ENCODE data around the gene PODXL2. TPM values are rescaled to one million over a fixed set of nuclear protein-coding genes. Genes with fewer than 3 reads are reported as not detected.

The PODXL2 gene
- total and polyA plus RNA-seq, 4 experiments from 2014 or later = 3.3 to 8.0 (median 5.5) TPM

GRCh38 chr3:127718245-127718915, 89.4 kb downstream of the PODXL2 start:
- Histone ChIP-seq H3K27me3 (ENCODE audit: insufficient read depth, low read length) (no peaks in the 10 kb centered on the region), H3K9me3 (ENCODE audit: control insufficient read depth in 1 of 2, low read length in 2 of 2) (no peaks in the 10 kb centered on the region), H3K36me3 (ENCODE audit: insufficient read depth, low read length) (no peaks in the 10 kb centered on the region), H3K4me1 (ENCODE audit: insufficient read depth, low read length) (no peaks in the 10 kb centered on the region), H3K4me3 (ENCODE audit: low read length in 2 of 2) (no peak overlapping the region), H3K27ac (ENCODE audit: low read depth, low read length) (no peak overlapping the region)
- H3K9me3 Mint-ChIP-seq = no peaks in the 10 kb centered on the region
- no peak for DNase-seq
- ChIA-PET CTCF (ENCODE audit: partially characterized antibody) (no interaction called here), POLR2A (ENCODE audit: partially characterized antibody) (no interaction called here)
- H3K4me3 Mint-ChIP-seq = no peak overlapping the region
- peaks cover 2 to 14% of the 10 kb centered on the region in 2 donors for H3K27me3 Mint-ChIP-seq
- H3K27ac Mint-ChIP-seq = no peak overlapping the region
- no peaks in the 10 kb centered on the region for H3K4me1 Mint-ChIP-seq
- H3K36me3 Mint-ChIP-seq = no peaks in the 10 kb centered on the region
- intact Hi-C loops (cut with micrococcal nuclease) = no loop called here

GRCh38 chr3:127718916-127719290, 89.9 kb downstream of the PODXL2 start:
- no peaks in the 10 kb centered on the region for H3K36me3 Mint-ChIP-seq
- ChIA-PET POLR2A (ENCODE audit: partially characterized antibody) (no interaction called here), CTCF (ENCODE audit: partially characterized antibody) (no interaction called here)
- Histone ChIP-seq H3K36me3 (ENCODE audit: insufficient read depth, low read length) (no peaks in the 10 kb centered on the region), H3K27ac (ENCODE audit: low read depth, low read length) (no peak overlapping the region), H3K4me1 (ENCODE audit: insufficient read depth, low read length) (no peaks in the 10 kb centered on the region), H3K27me3 (ENCODE audit: insufficient read depth, low read length) (no peaks in the 10 kb centered on the region), H3K4me3 (ENCODE audit: low read length in 2 of 2) (no peak overlapping the region), H3K9me3 (ENCODE audit: control insufficient read depth in 1 of 2, low read length in 2 of 2) (no peaks in the 10 kb centered on the region)
- peaks cover 0 to 3% (median 0%) of the 10 kb centered on the region in 8 donors for H3K9me3 Mint-ChIP-seq
- H3K27ac Mint-ChIP-seq = no peak overlapping the region
- H3K27me3 Mint-ChIP-seq = peaks cover 4 to 13% of the 10 kb centered on the region in 2 donors
- no peaks in the 10 kb centered on the region for H3K4me1 Mint-ChIP-seq
- intact Hi-C loops (cut with micrococcal nuclease) = no loop called here
- H3K4me3 Mint-ChIP-seq = no peak overlapping the region
- no peak for DNase-seq

- no peak for DNase-seq
- ChIA-PET POLR2A (ENCODE audit: partially characterized antibody) (no interaction called here), CTCF (ENCODE audit: partially characterized antibody) (no interaction called here)
- H3K27ac ChIP-seq (ENCODE audit: low read depth, low read length) = no peak overlapping the region
- no peak overlapping the region for H3K4me3 ChIP-seq (ENCODE audit: low read length in 2 of 2)
- H3K4me3 Mint-ChIP-seq = no peak overlapping the region
- peaks cover 4 to 17% of the 10 kb centered on the region in 2 donors for H3K27me3 Mint-ChIP-seq
- no peaks in the 10 kb centered on the region for H3K36me3 Mint-ChIP-seq
- H3K9me3 Mint-ChIP-seq = peaks cover 0 to 6% (median 0%) of the 10 kb centered on the region in 8 donors
- H3K9me3 ChIP-seq (ENCODE audit: control insufficient read depth in 1 of 2, low read length in 2 of 2) = no peaks in the 10 kb centered on the region
- no peaks in the 10 kb centered on the region for H3K4me1 ChIP-seq (ENCODE audit: insufficient read depth, low read length)
- intact Hi-C loops (cut with micrococcal nuclease) = no loop called here
- H3K36me3 ChIP-seq (ENCODE audit: insufficient read depth, low read length) = no peaks in the 10 kb centered on the region
- no peak overlapping the region for H3K27ac Mint-ChIP-seq
- H3K27me3 ChIP-seq (ENCODE audit: insufficient read depth, low read length) = no peaks in the 10 kb centered on the region
- H3K4me1 Mint-ChIP-seq = no peaks in the 10 kb centered on the region
Measured at GRCh38 chr3:127719369-127719768, 90.4 kb downstream of the PODXL2 start.

GRCh38 chr3:127720161-127720823, 91.3 kb downstream of the PODXL2 start:
- Mint-ChIP-seq H3K36me3 (no peaks in the 10 kb centered on the region), H3K4me1 (no peaks in the 10 kb centered on the region)

GRCh38 chr3:127720985-127721935, 92.3 kb downstream of the PODXL2 start:
- ChIA-PET POLR2A (ENCODE audit: partially characterized antibody) (no interaction called here), CTCF (ENCODE audit: partially characterized antibody) (no interaction called here)
- no peak overlapping the region for H3K4me3 Mint-ChIP-seq
- no peak overlapping the region for H3K27ac ChIP-seq (ENCODE audit: low read depth, low read length)
- H3K36me3 Mint-ChIP-seq = no peaks in the 10 kb centered on the region
- H3K4me1 Mint-ChIP-seq = no peaks in the 10 kb centered on the region
- peaks cover 12 to 20% of the 10 kb centered on the region in 2 donors for H3K27me3 Mint-ChIP-seq
- peaks cover 0 to 6% (median 0%) of the 10 kb centered on the region in 8 donors for H3K9me3 Mint-ChIP-seq
- no peaks in the 10 kb centered on the region for H3K4me1 ChIP-seq (ENCODE audit: insufficient read depth, low read length)
- no peak overlapping the region for H3K27ac Mint-ChIP-seq
- H3K4me3 ChIP-seq (ENCODE audit: low read length in 2 of 2) = no peak overlapping the region
- no peaks in the 10 kb centered on the region for H3K36me3 ChIP-seq (ENCODE audit: insufficient read depth, low read length)
- H3K9me3 ChIP-seq (ENCODE audit: control insufficient read depth in 1 of 2, low read length in 2 of 2) = no peaks in the 10 kb centered on the region
- DNase-seq = no peak
- intact Hi-C loops (cut with micrococcal nuclease) = no loop called here
- no peaks in the 10 kb centered on the region for H3K27me3 ChIP-seq (ENCODE audit: insufficient read depth, low read length)

More at GRCh38 chr3:127720161-127720823, 91.3 kb downstream of the PODXL2 start:
- Mint-ChIP-seq H3K4me3 (no peak overlapping the region), H3K9me3 (peaks cover 0 to 6% (median 0%) of the 10 kb centered on the region in 8 donors), H3K27ac (no peak overlapping the region), H3K27me3 (peaks cover 11 to 20% of the 10 kb centered on the region in 2 donors)
- Histone ChIP-seq H3K9me3 (ENCODE audit: control insufficient read depth in 1 of 2, low read length in 2 of 2) (no peaks in the 10 kb centered on the region), H3K4me1 (ENCODE audit: insufficient read depth, low read length) (no peaks in the 10 kb centered on the region), H3K4me3 (ENCODE audit: low read length in 2 of 2) (no peak overlapping the region), H3K36me3 (ENCODE audit: insufficient read depth, low read length) (no peaks in the 10 kb centered on the region), H3K27ac (ENCODE audit: low read depth, low read length) (no peak overlapping the region), H3K27me3 (ENCODE audit: insufficient read depth, low read length) (no peaks in the 10 kb centered on the region)
- ChIA-PET CTCF (ENCODE audit: partially characterized antibody) (no interaction called here), POLR2A (ENCODE audit: partially characterized antibody) (no interaction called here)
- intact Hi-C loops (cut with micrococcal nuclease) = no loop called here
- DNase-seq = no peak

GRCh38 chr3:127722091-127722784, 93.3 kb downstream of the PODXL2 start:
- peaks cover 0 to 6% (median 0%) of the 10 kb centered on the region in 8 donors for H3K9me3 Mint-ChIP-seq
- ChIA-PET POLR2A (ENCODE audit: partially characterized antibody) (no interaction called here), CTCF (ENCODE audit: partially characterized antibody) (no interaction called here)
- H3K27ac Mint-ChIP-seq = no peak overlapping the region
- no peak overlapping the region for H3K4me3 Mint-ChIP-seq
- no peaks in the 10 kb centered on the region for H3K36me3 Mint-ChIP-seq
- no peak overlapping the region for H3K27ac ChIP-seq (ENCODE audit: low read depth, low read length)
- DNase-seq = no peak
- H3K4me1 Mint-ChIP-seq = no peaks in the 10 kb centered on the region
- no peaks in the 10 kb centered on the region for H3K36me3 ChIP-seq (ENCODE audit: insufficient read depth, low read length)
- no peaks in the 10 kb centered on the region for H3K9me3 ChIP-seq (ENCODE audit: control insufficient read depth in 1 of 2, low read length in 2 of 2)
- peaks cover 11 to 20% of the 10 kb centered on the region in 2 donors for H3K27me3 Mint-ChIP-seq
- intact Hi-C loops (cut with micrococcal nuclease) = no loop called here
- H3K27me3 ChIP-seq (ENCODE audit: insufficient read depth, low read length) = no peaks in the 10 kb centered on the region
- no peaks in the 10 kb centered on the region for H3K4me1 ChIP-seq (ENCODE audit: insufficient read depth, low read length)
- no peak overlapping the region for H3K4me3 ChIP-seq (ENCODE audit: low read length in 2 of 2)
